DMS 273 treated with DMSO at 0.1 percent for 48 hours (cell line): Measurements from ENCODE around the gene PRRC2C.

ENCODE experiments used
- DNase-seq: peaks from one replicate; lab custom pipeline; 2025; lab: John Stamatoyannopoulos, UW

PRRC2C gene

GRCh38 chr1:171637928-171638576 is 152.7 kb downstream of the PRRC2C start:
- DNase-seq = no peak

GRCh38 chr1:171640225-171640624 is 154.9 kb downstream of the PRRC2C start:
- DNase-seq = no peak

DNA sequence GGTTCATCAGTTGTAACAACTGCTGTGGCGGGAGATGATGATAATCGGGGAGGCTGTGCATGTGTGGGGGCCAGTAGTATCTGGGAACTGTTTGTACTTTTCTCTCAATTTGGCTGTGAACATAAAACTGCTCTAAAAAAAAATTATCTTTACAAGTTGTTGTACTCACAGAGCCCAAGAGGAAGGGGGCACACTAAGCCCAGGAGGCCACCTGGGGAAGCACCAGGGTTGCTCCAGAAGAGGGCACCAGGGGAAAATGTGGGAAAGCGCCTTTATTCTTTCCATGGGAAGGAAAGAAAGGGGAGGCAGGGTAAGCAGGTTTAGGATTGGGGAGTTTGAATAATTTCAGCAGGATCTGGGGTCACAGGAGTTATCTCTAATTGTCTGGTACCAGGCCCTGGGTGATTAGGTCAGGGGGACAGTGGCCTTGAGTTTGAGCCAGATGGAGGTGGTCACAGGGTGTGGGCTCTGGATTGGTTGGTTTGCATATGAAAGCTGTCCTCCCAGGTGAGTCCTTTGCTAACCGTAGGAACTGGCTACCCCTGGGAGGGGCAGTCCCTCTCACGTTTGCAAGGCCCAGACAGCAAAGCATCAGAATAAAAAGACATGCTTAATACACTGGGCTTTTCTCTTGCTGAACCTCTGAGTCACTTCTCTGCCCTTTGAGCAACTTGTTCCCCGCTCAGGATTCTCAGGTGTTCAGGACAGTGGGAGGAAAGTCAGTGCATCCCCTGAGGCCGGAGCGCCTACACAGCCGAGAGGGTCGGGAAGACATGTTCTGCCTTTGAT is 155.9 kb downstream of the PRRC2C start:
- DNase-seq = no peak

- no peak for DNase-seq
These were observed 156.9 kb downstream of the PRRC2C start for GRCh38 chr1:171642197-171642596.
